ENCODE measurements around the gene DCAF5. TPM values are rescaled to one million over a fixed set of nuclear protein-coding genes. Genes with fewer than 3 reads are reported as not detected.

The DCAF5 gene
- total RNA-seq, 1 donor, result 38.7 TPM

GRCh38 chr14:69055999-69056788 is 96.7 kb downstream of the DCAF5 start:
- Histone ChIP-seq H3K4me1 (ENCODE audit: insufficient read depth, low read length) (peaks cover 51% of the 10 kb centered on the region), H3K4me3 (ENCODE audit: insufficient read depth, low read length) (no peak overlapping the region), H2AFZ (ENCODE audit: low read length) (no peak overlapping the region), H3K27me3 (ENCODE audit: insufficient read depth, low read length) (no peaks in the 10 kb centered on the region), H3K4me2 (ENCODE audit: insufficient read depth, low read length) (no peak overlapping the region), H3K27ac (ENCODE audit: low read depth, low read length) (peak overlapping the region; percentile 86), H3K79me2 (ENCODE audit: insufficient read depth, low read length) (peaks cover 29% of the 10 kb centered on the region), H3K36me3 (ENCODE audit: insufficient read depth, low read length) (peaks cover 28% of the 10 kb centered on the region), H4K20me1 (ENCODE audit: insufficient read depth, low read length) (peaks cover 6% of the 10 kb centered on the region), H3K9me3 (ENCODE audit: low read depth, low read length) (no peaks in the 10 kb centered on the region)
- DNase-seq (ENCODE audit: insufficient read length, low spot score, missing footprints), result peak; percentile 18
- TF ChIP-seq, protein P1, sequence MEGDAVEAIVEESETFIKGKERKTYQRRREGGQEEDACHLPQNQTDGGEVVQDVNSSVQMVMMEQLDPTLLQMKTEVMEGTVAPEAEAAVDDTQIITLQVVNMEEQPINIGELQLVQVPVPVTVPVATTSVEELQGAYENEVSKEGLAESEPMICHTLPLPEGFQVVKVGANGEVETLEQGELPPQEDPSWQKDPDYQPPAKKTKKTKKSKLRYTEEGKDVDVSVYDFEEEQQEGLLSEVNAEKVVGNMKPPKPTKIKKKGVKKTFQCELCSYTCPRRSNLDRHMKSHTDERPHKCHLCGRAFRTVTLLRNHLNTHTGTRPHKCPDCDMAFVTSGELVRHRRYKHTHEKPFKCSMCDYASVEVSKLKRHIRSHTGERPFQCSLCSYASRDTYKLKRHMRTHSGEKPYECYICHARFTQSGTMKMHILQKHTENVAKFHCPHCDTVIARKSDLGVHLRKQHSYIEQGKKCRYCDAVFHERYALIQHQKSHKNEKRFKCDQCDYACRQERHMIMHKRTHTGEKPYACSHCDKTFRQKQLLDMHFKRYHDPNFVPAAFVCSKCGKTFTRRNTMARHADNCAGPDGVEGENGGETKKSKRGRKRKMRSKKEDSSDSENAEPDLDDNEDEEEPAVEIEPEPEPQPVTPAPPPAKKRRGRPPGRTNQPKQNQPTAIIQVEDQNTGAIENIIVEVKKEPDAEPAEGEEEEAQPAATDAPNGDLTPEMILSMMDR (IDR thresholded peaks at IDR 0.05; ENCODE audit: extremely low read depth, low read depth, low read length), result no peak

DNA sequence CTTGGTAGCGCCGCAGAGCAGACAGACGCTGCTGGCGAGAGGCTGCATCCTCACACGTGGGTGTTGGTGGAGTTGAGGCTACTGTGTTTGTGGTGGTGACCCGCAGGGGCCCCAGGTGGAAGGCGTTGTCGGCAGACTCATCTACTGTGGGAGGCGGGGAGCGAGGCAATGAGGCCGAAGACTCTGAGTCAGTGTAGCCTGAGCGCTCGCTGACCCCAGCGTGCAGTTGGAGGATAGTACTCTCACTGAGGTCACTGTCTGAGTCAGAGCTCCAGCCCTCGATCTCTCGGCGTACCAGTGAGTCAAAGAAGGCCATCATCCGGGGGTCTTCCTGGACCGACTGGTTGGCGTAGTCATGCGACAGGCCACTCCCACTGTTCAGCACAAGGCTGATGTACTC is 97.8 kb downstream of the DCAF5 start:
- H3K36me3 ChIP-seq (ENCODE audit: insufficient read depth, low read length), result peaks cover 24% of the 10 kb centered on the region
- H4K20me1 ChIP-seq (ENCODE audit: insufficient read depth, low read length), result peaks cover 6% of the 10 kb centered on the region
- no peaks in the 10 kb centered on the region for H3K9me3 ChIP-seq (ENCODE audit: low read depth, low read length)
- peaks cover 52% of the 10 kb centered on the region for H3K4me1 ChIP-seq (ENCODE audit: insufficient read depth, low read length)
- peak overlapping the region; percentile 86 for H3K27ac ChIP-seq (ENCODE audit: low read depth, low read length)
- TF ChIP-seq, protein P1 (IDR thresholded peaks at IDR 0.05; ENCODE audit: extremely low read depth, low read depth, low read length), result no peak
- peaks cover 29% of the 10 kb centered on the region for H3K79me2 ChIP-seq (ENCODE audit: insufficient read depth, low read length)
- DNase-seq (ENCODE audit: insufficient read length, low spot score, missing footprints), result peak; percentile 92
- no peak overlapping the region for H2AFZ ChIP-seq (ENCODE audit: low read length)
- no peaks in the 10 kb centered on the region for H3K27me3 ChIP-seq (ENCODE audit: insufficient read depth, low read length)
- H3K4me2 ChIP-seq (ENCODE audit: insufficient read depth, low read length), result peak overlapping the region; percentile 40
- H3K4me3 ChIP-seq (ENCODE audit: insufficient read depth, low read length), result no peak overlapping the region

DNA sequence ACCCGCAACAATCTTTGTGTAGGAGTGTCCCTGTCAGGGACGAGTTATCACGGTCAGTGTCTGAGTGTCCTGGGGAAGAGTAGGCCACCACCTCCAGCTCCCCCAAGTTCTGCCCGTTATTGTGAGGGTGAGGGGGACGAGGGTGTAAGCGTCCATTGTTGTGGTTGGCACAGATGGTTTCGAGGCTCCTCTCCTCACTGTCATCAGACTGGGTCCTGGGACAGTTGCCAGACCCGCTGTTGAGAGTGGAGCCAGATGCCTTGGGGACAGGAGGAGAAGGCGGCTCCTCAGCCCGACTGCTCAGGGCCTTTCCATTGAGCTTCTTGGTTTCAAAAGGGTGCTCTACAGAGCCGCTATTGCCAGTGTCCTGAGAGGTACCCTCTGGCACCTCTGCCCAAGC is 98.9 kb downstream of the DCAF5 start:
- Histone ChIP-seq H3K4me3 (ENCODE audit: insufficient read depth, low read length) (no peak overlapping the region), H3K4me1 (ENCODE audit: insufficient read depth, low read length) (peaks cover 52% of the 10 kb centered on the region), H3K27me3 (ENCODE audit: insufficient read depth, low read length) (no peaks in the 10 kb centered on the region), H3K36me3 (ENCODE audit: insufficient read depth, low read length) (peaks cover 24% of the 10 kb centered on the region), H3K4me2 (ENCODE audit: insufficient read depth, low read length) (no peak overlapping the region), H2AFZ (ENCODE audit: low read length) (no peak overlapping the region), H3K79me2 (ENCODE audit: insufficient read depth, low read length) (peaks cover 29% of the 10 kb centered on the region), H3K27ac (ENCODE audit: low read depth, low read length) (peak overlapping the region; percentile 86), H3K9me3 (ENCODE audit: low read depth, low read length) (no peaks in the 10 kb centered on the region), H4K20me1 (ENCODE audit: insufficient read depth, low read length) (no peaks in the 10 kb centered on the region)
- TF ChIP-seq, protein P1 (IDR thresholded peaks at IDR 0.05; ENCODE audit: extremely low read depth, low read depth, low read length), result no peak
- no peak for DNase-seq (ENCODE audit: insufficient read length, low spot score, missing footprints)

- Histone ChIP-seq H3K27me3 (ENCODE audit: insufficient read depth, low read length) (no peaks in the 10 kb centered on the region), H2AFZ (ENCODE audit: low read length) (no peak overlapping the region), H3K4me1 (ENCODE audit: insufficient read depth, low read length) (peaks cover 47% of the 10 kb centered on the region), H3K4me2 (ENCODE audit: insufficient read depth, low read length) (no peak overlapping the region), H3K79me2 (ENCODE audit: insufficient read depth, low read length) (peaks cover 29% of the 10 kb centered on the region), H3K9me3 (ENCODE audit: low read depth, low read length) (no peaks in the 10 kb centered on the region), H3K36me3 (ENCODE audit: insufficient read depth, low read length) (peaks cover 24% of the 10 kb centered on the region), H3K4me3 (ENCODE audit: insufficient read depth, low read length) (no peak overlapping the region), H3K27ac (ENCODE audit: low read depth, low read length) (no peak overlapping the region), H4K20me1 (ENCODE audit: insufficient read depth, low read length) (no peaks in the 10 kb centered on the region)
- TF ChIP-seq, protein P1 (IDR thresholded peaks at IDR 0.05; ENCODE audit: extremely low read depth, low read depth, low read length), result no peak
- no peak for DNase-seq (ENCODE audit: insufficient read length, low spot score, missing footprints)
These were observed 100.7 kb downstream of the DCAF5 start for GRCh38 chr14:69052181-69052601.
